GM18870 (cell line): ENCODE results near the gene LRRC72.
"Not testable (repeated sequence)": the region's sequence is repeated elsewhere in the genome, so short reads cannot be mapped to it uniquely, and the experiment has no call there.

Source experiments
- ATAC-seq: cut with Tn5 transposase; IDR thresholded peaks from one replicate; pipeline ENCODE4 v1.9.1; 2021; ENCODE audit warnings: moderate library complexity; ENCODE audit not compliant: unreplicated experiment

LRRC72 gene

GRCh38 chr7:16524332-16524731, 2.3 kb upstream of the LRRC72 start:
- no peak for ATAC-seq

DNA sequence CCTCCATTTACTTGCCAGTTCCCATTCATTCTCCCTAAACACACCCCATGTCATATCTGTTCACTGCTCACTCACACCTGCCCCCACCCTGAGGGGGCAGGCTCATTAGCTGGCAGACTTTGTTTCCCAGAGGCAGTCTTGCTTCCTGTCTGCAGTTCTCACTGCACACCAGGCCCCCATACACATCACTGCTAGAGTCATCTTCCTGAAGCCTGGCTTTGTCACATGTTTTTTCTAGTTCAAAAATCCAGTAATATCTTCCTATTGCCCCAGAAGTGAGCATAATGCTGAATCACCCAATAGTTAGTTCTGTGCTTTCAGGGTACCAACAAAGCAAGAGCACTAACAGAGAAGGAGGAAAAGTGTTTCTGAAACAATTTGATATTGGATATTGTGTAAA, 1.9 kb downstream of the LRRC72 start:
- ATAC-seq: no peak

- no peak for ATAC-seq
Measured at GRCh38 chr7:16529697-16530096, 3.1 kb downstream of the LRRC72 start.

DNA sequence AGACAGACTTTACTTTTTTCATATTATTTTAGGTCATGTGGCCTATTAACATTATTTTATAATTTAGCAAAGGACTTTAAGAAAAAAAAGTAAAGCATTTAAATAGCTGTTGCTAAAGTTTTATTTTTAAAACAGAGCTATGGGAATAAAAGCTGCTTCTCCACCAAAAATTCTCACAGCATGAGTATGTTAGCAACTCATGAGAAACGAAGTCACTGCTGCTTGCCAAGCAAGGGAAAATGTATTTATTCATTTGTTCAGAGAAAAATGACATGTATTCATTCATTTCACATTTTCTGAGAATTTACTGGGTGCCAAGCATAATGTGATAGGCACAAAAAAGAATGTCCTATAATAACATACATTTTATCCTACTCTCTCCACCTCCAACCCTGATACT, 5.1 kb downstream of the LRRC72 start:
- no peak for ATAC-seq

- ATAC-seq: no peak
Measured at GRCh38 chr7:16532272-16532671, 5.6 kb downstream of the LRRC72 start.

DNA sequence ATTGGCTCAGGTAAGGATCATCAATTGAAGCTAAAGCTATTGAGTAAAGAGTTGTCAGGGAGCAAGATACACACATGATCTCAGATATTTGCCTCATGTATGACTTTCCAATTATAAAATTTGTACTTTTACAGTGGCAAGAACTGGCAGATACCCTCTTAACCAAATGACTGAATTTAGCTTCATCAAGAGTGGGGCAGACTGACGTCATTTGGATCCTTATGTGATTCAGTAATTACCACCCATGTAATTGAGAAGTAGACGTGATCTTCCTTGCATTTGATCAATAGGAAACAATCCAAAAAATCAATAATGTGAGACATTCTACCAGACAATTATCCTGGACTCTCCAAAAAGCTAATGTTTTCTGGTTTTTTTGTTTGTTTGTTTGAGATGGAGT, 8.9 kb downstream of the LRRC72 start:
- ATAC-seq: no peak

- ATAC-seq: not testable (repeated sequence)
Measured at GRCh38 chr7:16540559-16540958, 13.9 kb downstream of the LRRC72 start.

- no peak for ATAC-seq
Measured at GRCh38 chr7:16542401-16542800, 15.8 kb downstream of the LRRC72 start.

GRCh38 chr7:16543456-16543855, 16.8 kb downstream of the LRRC72 start:
- ATAC-seq: no peak

DNA sequence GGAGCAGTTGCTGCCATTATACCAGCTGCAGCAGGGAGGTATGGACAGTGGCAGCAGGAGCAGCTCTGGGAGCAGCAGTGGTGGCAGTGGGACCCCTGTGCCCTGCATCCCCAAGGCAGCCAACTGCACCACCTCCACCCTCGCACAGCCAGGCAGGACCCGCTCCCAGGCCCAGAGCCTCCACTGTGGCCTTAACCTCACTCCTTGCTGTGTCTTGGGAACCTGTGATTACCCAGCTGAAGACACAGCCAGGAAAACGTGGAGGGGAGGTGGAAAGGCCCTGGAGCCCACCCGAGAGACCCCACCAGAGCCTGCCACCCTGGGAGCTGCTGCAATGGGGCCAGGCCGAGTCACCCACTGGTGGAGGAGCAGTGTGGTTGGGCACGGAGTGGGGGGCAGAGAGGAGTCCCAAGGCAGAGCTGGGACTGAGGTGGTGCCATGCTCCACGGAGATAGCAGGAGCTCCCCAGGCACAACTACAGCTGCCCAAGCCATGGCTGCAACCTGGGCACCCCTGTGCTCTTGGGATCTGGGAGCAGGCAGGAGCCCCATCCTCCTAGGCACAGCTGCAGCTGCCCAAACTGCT, 20.4 kb downstream of the LRRC72 start:
- no peak for ATAC-seq

GRCh38 chr7:16548428-16548827, 21.8 kb downstream of the LRRC72 start:
- ATAC-seq: no peak

GRCh38 chr7:16550671-16551070, 24.0 kb downstream of the LRRC72 start:
- no peak for ATAC-seq

GRCh38 chr7:16554518-16555236, 28.1 kb downstream of the LRRC72 start:
- no peak for ATAC-seq

- ATAC-seq: no peak
Measured at GRCh38 chr7:16556359-16556758, 29.7 kb downstream of the LRRC72 start.

DNA sequence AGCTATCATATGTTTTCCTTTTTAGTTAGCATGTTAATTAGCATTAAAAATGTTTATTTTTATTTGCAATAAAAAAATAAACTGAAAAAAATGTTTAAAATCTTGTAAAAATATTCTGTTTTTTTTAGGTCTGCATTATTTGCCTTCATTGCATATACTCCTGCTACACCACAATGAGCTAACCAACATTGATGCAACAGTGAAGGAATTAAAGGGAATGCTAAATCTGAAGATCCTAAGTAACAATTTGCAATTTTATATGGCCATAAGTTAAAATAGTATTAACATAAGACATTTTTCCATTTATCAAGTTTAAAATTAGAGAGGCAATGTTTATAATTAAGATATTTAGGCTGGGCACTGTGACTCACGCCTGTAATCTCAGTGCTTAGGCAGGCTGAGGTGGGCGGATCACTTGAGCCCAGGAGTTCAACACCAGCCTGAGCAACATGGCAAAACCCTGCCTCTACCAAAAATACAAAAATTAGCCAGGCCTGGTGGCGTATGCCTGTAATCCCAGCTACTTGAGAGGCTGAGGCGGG, 32.2 kb downstream of the LRRC72 start:
- ATAC-seq: no peak

DNA sequence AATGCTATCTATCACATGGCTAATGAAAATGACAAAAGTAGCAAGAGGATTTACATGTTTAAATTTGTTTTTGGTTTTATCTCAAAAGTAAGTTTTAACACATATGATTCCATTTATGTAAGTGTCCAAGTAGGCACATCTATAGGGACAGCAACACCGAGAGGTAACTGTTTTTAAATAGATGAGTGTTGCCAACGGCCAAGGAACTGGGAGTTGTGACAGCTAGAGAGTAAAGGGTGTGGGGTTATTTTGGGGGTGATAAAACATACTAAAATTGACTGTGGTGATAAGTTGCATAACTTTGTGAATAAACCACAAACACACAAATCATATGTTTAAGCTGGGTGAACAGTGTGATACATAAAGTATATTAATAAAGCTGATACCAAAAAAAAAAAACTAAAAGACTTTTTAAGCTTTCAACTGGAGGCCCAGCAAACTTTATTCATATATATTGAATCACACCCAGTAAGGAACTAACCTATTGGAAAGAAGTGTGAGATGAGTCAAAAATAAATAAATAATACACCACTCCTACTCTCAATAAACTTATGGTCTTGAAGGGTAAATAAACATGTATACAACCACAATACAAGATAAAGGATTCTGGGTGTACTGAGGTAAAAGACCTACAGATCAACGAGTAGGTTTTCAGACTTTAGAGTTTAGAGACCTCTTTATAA, 33.0 kb downstream of the LRRC72 start:
- no peak for ATAC-seq

- ATAC-seq: no peak
Measured at GRCh38 chr7:16561943-16562342, 35.3 kb downstream of the LRRC72 start.

- no peak for ATAC-seq
Measured at GRCh38 chr7:16562456-16563220, 36.0 kb downstream of the LRRC72 start.

DNA sequence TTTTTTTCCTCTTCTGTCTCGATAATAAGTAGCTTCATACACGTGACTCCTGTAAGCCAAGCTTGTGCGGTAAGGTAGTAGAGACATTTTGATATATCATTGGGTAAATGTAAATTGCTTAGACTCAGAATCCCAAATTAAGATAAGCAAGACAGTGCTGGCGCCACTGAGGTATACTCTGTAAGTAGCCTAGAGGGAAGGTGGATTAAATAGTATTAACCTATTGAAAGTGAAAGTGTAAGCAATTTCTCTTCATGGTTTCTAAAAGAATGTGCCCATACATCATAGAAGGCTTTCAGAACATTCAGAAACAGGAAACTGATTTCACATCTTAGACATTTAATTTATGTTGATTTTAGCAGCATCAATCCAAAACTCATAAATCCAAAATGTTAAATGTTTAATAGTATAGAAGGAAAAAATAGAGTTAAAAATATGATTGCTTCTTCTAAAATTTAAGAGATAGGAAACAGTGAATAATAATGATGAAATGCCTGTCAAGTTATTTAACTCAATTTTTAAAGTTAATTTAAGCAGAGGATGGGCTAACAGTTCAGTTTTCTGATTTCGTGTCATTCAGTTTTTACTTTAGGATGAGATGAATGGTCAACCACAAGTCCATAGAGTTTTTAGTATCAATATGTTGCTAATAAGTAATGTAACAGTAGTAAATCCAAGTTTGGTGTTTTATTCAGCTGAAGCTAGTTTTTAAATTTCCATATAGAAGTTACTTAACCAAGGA, 36.8 kb downstream of the LRRC72 start:
- ATAC-seq: peak; percentile 82

GRCh38 chr7:16564023-16564380, 37.4 kb downstream of the LRRC72 start:
- ATAC-seq: no peak
